Keratinocyte (primary cell): ENCODE measurements around the gene POPDC2. TPM values are rescaled to one million over a fixed set of nuclear protein-coding genes. Genes with fewer than 3 reads are reported as not detected.

Source experiments
- DNase-seq: peaks from one replicate; pipeline ENCODE4 v3.0.0-alpha.2; 2011; ENCODE audit warnings: low read depth, missing footprints, low spot score
- FAIRE-seq: peaks from 2 replicates; lab custom pipeline; 2011; peaks lifted over from hg19 to GRCh38; lab: Jason Lieb, UNC
- H2AFZ ChIP-seq: 2 replicates; pipeline ENCODE4 v1.6.0; 2012; ENCODE audit warnings: low read length, control low read depth, inconsistent platforms; ENCODE audit not compliant: control insufficient read depth
- H3K27ac ChIP-seq: 2 replicates; pipeline ENCODE4 v1.5.1; 2011; ENCODE audit warnings: low read length; ENCODE audit not compliant: control insufficient read depth, insufficient read depth
- H3K27me3 ChIP-seq: 3 replicates; pipeline ENCODE4 v1.6.0; 2011; ENCODE audit warnings: low read length; ENCODE audit not compliant: control insufficient read depth, insufficient read depth; ENCODE audit errors: extremely low read depth
- H3K36me3 ChIP-seq, 2 experiments: 2 replicates in 1 of 2; 3 replicates in 1 of 2; pipeline ENCODE4 v1.5.1; 2011; ENCODE audit warnings: low read length in 2 of 2, mild to moderate bottlenecking in 1 of 2; ENCODE audit not compliant: control insufficient read depth in 2 of 2, insufficient read depth in 2 of 2; ENCODE audit errors: extremely low read depth in 1 of 2
- H3K4me1 ChIP-seq: 3 replicates; pipeline ENCODE4 v1.5.1; 2011; ENCODE audit warnings: low read length; ENCODE audit not compliant: control insufficient read depth, insufficient read depth; ENCODE audit errors: extremely low read depth
- H3K4me2 ChIP-seq: 3 replicates; pipeline ENCODE4 v1.6.0; 2011; ENCODE audit warnings: low read depth, low read length; ENCODE audit not compliant: control insufficient read depth, insufficient read depth; ENCODE audit errors: extremely low read depth
- H3K4me3 ChIP-seq, 3 experiments: fragments of 200-600 bp in 1 of 3; sonication (generic) in 1 of 3; 2 replicates in 2 of 3; 3 replicates in 1 of 3; pipeline ENCODE4 v1.5.1; 2011 to 2016; ENCODE audit warnings: low read length in 3 of 3, mild to moderate bottlenecking in 3 of 3, control low read depth in 2 of 3, inconsistent platforms in 1 of 3, low read depth in 1 of 3, mixed read lengths in 1 of 3, mixed run types in 1 of 3, moderate library complexity in 1 of 3; ENCODE audit not compliant: control insufficient read depth in 2 of 3, insufficient read depth in 2 of 3; ENCODE audit errors: extremely low read depth in 1 of 3
- H3K79me2 ChIP-seq: 2 replicates; pipeline ENCODE4 v1.6.0; 2012; ENCODE audit warnings: low read length; ENCODE audit not compliant: control insufficient read depth, insufficient read depth
- H3K9ac ChIP-seq: 3 replicates; pipeline ENCODE4 v1.6.0; 2011; ENCODE audit warnings: low read length; ENCODE audit not compliant: control insufficient read depth, insufficient read depth; ENCODE audit errors: extremely low read depth
- H3K9me1 ChIP-seq: 3 replicates; pipeline ENCODE4 v1.6.0; 2011; ENCODE audit warnings: low read length; ENCODE audit not compliant: control insufficient read depth, insufficient read depth; ENCODE audit errors: extremely low read depth
- H3K9me3 ChIP-seq: 2 replicates; pipeline ENCODE4 v1.5.1; 2012; ENCODE audit warnings: low read depth, low read length; ENCODE audit not compliant: control insufficient read depth
- H4K20me1 ChIP-seq: 3 replicates; pipeline ENCODE4 v1.6.0; 2011; ENCODE audit warnings: low read length; ENCODE audit not compliant: control insufficient read depth, insufficient read depth; ENCODE audit errors: extremely low read depth
- CTCF ChIP-seq, 3 experiments: IDR thresholded peaks in 1 of 3; conservative IDR thresholded peaks in 1 of 3; optimal IDR thresholded peaks in 1 of 3; 2 replicates in 2 of 3; 3 replicates in 1 of 3; pipeline versions ENCODE3 to v1.5.1; 2011; ENCODE audit warnings: low read length in 3 of 3, mild to moderate bottlenecking in 3 of 3, moderate library complexity in 2 of 3, control low read depth in 1 of 3, inconsistent platforms in 1 of 3; ENCODE audit not compliant: insufficient read depth in 2 of 3; ENCODE audit errors: extremely low read depth in 1 of 3
- EZH2 ChIP-seq: IDR thresholded peaks from one replicate; pipeline ENCODE4 v1.6.1; 2012; ENCODE audit warnings: inconsistent platforms, mild to moderate bottlenecking, low read length, moderate library complexity
- dilution Hi-C: fragments of 300-500 bp; cut with MboI; formaldehyde crosslinking; loops from one replicate; pipeline ENCODE4 v1.7.0; 2020; ENCODE audit warnings: low sequenced_read_pairs; ENCODE audit not compliant: extremely low pct_ligation_motif_present
- polyA plus RNA-seq, 5 experiments: library from polyadenylated mRNA; depleted of rRNA in 3 of 5; stranded (reverse) in 3 of 5; stranded (forward) in 1 of 5; unstranded in 1 of 5; fragments of >200 nt; gene quantifications; 1 replicate in 1 of 5; 2 replicates in 3 of 5; 3 replicates in 1 of 5; pipeline versions ENCODE4 v1.2.1 to v1.2.3, GENCODE V29; 2011 to 2012; ENCODE audit warnings: missing spikeins in 2 of 5, low read depth in 1 of 5, low replicate concordance in 1 of 5

The POPDC2 gene
- polyA plus RNA-seq, 1 donor (not counting 4 experiments of a cell fraction or from before 2014, with no cell fraction given) = 0.87 TPM

- peaks cover 11% of the 10 kb centered on the region for H3K4me1 ChIP-seq
- no peak overlapping the region for H3K4me3 ChIP-seq
- TF ChIP-seq EZH2 = no peak
- TF ChIP-seq CTCF (optimal IDR thresholded peaks at IDR 0.05 in 1 of 3, IDR thresholded peaks at IDR 0.05 in 1 of 3, conservative IDR thresholded peaks at IDR 0.05 in 1 of 3; ENCODE audit: extremely low read depth in 1 of 3, insufficient read depth in 2 of 3, low read length in 3 of 3) = no peak
- no peaks in the 10 kb centered on the region for H4K20me1 ChIP-seq
- FAIRE-seq = no peak
- no peak overlapping the region for H2AFZ ChIP-seq
- no peak overlapping the region for H3K27ac ChIP-seq
- no peaks in the 10 kb centered on the region for H3K9me3 ChIP-seq
- peak overlapping the region; percentile 78 for H3K4me2 ChIP-seq
- dilution Hi-C loops = no loop called here
- no peaks in the 10 kb centered on the region for H3K27me3 ChIP-seq
- no peaks in the 10 kb centered on the region for H3K9me1 ChIP-seq
- no peak for DNase-seq
- H3K36me3 ChIP-seq = peaks cover 6 to 8% of the 10 kb centered on the region in 2 experiments
- H3K9ac ChIP-seq = no peak overlapping the region
- peaks cover 13% of the 10 kb centered on the region for H3K79me2 ChIP-seq
Measured at GRCh38 chr3:119675188-119675874, 14.9 kb upstream of the POPDC2 start.

DNA sequence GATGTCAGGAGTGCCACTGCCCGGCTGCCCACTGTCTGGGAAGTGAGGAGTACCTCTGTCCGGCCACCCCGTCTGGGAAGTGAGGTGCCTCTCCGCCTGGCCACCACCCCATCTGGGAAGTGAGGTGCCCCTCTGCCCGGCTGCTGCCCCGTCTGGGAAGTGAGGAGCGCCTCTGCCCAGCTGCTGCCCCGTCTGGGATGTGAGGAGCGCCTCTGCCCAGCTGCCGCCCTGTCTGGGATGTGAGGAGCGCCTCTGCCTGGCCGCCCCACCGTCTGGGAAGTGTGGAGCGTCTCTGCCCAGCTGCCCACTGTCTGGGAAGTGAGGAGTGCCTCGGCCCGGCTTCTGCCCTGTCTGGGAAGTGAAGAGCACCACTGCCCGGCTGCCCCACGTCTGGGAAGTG lies 13.5 kb upstream of the POPDC2 start:
- peaks cover 13% of the 10 kb centered on the region for H3K79me2 ChIP-seq
- no peaks in the 10 kb centered on the region for H3K9me1 ChIP-seq
- H3K9me3 ChIP-seq = no peaks in the 10 kb centered on the region
- DNase-seq (no peak), FAIRE-seq (no peak)
- dilution Hi-C loops = no loop called here
- H2AFZ ChIP-seq = no peak overlapping the region
- no peak overlapping the region for H3K27ac ChIP-seq
- H3K27me3 ChIP-seq = no peaks in the 10 kb centered on the region
- H3K4me3 ChIP-seq = no peak overlapping the region
- no peak for TF ChIP-seq EZH2
- TF ChIP-seq CTCF (optimal IDR thresholded peaks at IDR 0.05 in 1 of 3, IDR thresholded peaks at IDR 0.05 in 1 of 3, conservative IDR thresholded peaks at IDR 0.05 in 1 of 3; ENCODE audit: extremely low read depth in 1 of 3, insufficient read depth in 2 of 3, low read length in 3 of 3) = no peak
- no peaks in the 10 kb centered on the region for H4K20me1 ChIP-seq
- peaks cover 11% of the 10 kb centered on the region for H3K4me1 ChIP-seq
- no peak overlapping the region for H3K9ac ChIP-seq
- peaks cover 8% of the 10 kb centered on the region in 2 experiments for H3K36me3 ChIP-seq
- no peak overlapping the region for H3K4me2 ChIP-seq
